Activated CD4-positive, alpha-beta T cell treated with anti-CD3 and anti-CD28 coated beads, Interleukin-2, Interleukin-4, amounts not matched to agents 100 ng/mL and 50 ng/mL, durations not matched to agents 16 hours and 8 hours (primary cell): ENCODE results near the gene DTX2.
"Not testable (repeated sequence)": the region's sequence is repeated elsewhere in the genome, so short reads cannot be mapped to it uniquely, and the experiment has no call there.

Experiments
- DNase-seq: peaks from one replicate; pipeline ENCODE4 v3.0.0-alpha.2; 2020; ENCODE audit warnings: low spot score

The DTX2 gene

DNA sequence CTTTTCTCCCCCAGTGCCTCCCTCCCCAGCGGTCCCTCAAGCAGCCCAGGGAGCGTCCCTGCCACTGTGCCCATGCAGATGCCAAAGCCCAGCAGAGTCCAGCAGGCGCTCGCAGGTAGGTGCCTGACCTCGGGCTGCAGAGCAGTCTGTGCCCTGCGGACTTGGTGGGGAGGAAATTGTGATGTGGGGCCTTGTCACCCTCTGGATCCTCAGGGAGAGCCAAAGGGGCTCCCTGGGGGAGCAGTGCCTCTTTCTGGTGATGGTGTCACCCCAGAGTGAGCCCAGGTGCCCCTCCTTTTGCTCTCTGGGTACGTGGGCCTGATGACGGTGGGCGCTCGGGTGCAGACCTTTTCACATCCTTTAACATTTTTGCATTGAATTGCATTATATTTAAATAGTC lies 30.6 kb downstream of the DTX2 start:
- DNase-seq = not testable (repeated sequence)

DNA sequence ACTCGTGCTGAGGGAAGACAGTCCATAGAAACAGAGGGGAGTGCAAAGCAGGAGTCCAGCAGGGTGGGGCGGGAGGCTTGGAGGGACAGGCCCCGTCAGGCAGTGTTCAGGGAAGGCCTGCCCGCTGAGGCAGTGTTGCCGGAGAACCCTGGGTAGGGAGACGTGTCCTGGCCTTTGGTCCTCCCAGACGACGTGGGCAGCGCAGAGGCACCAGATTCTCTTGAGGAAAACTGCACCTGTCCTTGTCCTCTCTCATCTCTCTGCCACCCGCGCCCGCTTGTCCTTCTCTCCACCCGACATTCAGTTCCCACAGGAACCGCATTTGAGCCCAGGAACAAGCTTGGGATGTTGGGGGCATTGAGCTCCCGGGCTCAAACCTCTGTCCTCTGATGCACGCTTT lies 34.2 kb downstream of the DTX2 start:
- not testable (repeated sequence) for DNase-seq

DNA sequence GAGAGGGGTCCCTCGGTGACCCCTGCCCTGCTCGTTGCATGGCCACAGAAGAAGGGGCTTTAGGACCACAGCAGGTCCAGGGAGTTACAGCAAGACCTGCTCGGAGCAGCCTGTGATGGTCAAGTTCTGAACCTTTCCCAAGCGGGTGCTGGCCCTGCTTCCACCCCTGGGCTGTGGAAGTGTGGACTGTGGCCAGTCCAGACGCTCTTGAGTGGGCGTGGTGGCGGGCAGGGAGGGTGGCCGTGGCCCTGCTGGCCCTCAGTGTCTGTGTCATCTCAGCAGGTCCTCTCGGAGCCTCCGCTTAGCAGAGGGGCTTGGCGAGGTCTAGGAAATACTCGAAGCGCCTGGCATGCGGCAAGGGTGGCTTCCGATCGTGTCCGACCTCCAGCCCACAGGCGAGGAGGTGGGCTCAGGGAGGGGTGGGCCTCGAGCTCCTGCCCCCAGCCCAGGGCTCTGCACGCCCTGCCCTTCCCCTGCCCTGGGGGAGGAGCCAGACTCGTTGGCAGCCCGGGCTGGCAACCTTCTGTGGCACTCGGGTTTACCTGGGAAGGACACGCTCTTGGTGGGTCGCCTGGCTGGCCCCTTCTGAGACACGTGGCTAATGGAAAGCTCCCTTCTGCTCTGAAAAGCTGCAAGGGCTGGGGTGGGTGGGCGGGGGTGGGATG lies 36.5 kb downstream of the DTX2 start:
- DNase-seq = not testable (repeated sequence)

DNA sequence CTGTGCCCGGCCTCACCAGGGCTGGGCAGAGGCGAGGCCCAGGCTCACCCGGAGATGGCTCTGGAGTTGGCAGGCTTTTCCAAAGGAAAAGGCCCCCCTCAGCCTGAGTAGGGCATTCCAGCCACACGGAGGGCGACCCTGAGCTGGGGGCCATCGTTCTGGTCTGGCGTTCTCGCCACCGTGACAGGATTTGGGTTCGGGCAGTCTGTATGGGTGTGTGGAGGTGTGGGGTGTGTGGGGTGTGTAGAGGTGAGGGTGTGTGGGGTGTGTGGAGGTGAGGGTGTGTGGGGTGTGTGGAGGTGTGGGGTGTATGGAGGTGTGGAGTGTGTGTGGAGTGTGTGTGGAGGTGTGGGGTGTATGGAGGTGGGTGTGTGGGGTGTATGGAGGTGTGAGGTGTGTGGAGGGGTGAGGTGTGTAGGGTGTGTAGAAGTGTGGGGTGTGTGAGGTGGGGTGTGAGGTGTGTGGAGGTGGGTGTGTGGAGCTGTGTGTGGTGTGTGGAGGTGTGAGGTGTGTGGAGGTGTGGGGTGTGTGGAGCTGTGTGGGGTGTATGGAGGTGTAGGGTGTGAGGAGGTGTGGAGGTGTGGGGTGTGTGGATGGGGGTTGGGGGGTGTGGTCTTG lies 37.2 kb downstream of the DTX2 start:
- not testable (repeated sequence) for DNase-seq

DNA sequence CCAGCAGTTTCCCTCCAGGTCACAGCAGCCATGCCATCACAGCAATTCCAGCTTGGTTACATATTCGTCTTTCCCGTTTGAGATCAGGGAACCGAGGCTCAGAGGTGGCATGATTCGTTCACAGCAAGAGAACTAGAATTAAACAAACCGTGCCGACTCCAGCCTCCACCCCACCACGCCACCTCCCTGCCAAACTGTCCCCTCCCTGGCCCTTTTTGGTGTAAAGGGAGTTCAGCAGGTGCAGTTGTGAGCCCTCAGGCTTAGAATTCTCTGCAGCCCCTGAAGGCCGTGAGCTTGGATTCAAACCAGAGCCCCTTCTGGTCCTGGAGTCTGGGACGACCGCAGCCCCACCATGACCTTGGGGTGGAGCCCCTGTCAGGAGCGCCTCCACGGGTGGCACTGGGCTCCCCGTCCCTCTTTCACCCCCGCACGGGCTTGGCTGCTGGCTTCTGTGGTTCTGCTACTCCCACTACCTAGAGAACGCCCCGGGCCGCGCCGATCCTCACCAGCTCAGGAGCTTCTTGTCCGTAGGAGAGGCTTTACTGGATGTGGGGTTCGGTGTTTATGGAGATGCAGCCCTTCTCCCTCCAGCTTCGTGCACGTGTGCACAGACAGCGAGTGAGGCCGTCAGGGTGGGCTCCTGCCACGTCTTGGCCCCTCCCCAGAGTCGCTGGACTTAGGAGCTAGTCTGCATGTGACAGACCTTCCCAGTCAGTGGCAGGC lies 37.9 kb downstream of the DTX2 start:
- DNase-seq = not testable (repeated sequence)

DNA sequence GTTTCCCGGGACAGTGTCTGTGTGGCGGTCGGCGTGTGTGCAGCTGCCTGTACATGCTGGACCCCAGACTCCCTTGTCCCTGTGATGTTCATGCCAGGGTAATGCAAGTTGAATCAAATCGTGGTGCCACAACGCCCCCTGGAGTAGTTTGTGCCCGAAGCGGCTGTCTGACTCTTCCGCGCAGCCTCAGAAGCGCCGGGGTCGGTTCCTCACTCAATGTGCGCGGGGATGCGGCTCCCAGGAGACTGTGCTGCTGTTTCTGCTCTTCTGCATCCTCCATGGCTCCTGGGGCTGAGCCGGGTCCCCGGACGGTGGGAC lies 38.4 kb downstream of the DTX2 start:
- not testable (repeated sequence) for DNase-seq

DNA sequence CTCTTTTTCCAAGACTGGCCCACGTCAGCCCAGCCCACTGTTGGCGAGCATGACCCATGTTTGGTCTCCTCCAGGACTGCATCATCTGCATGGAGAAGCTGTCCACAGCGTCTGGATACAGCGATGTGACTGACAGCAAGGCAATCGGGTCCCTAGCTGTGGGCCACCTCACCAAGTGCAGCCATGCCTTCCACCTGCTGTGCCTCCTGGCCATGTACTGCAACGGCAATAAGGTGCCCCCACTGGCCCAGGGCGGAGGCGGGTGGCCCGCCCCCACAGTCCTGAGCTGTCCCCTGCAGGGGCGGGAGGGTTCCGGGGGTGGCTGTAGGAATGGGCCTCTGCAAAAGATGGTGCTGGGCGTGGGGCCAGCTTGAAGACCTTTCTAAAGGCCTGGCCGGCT lies 40.7 kb downstream of the DTX2 start:
- DNase-seq = not testable (repeated sequence)

DNA sequence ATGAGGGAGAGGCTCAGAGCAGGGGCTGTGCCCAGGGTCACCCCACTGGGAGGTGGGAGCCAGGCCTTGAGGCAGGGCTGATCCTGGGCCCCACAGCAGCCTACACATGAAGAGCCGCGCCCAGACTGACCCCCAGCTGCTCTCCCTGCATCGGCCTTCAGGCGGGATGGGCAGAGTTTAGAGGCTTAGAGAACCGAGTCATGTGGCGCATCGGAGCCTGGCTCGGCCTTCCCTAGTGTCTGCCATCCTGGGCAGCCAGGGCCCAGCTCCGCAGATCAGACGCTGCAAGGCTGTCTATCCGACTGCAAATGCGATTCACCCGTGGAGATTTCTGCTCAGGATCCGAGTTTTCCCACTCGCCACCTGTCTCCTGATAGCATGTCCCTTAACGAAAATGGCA lies 41.3 kb downstream of the DTX2 start:
- DNase-seq = not testable (repeated sequence)

DNA sequence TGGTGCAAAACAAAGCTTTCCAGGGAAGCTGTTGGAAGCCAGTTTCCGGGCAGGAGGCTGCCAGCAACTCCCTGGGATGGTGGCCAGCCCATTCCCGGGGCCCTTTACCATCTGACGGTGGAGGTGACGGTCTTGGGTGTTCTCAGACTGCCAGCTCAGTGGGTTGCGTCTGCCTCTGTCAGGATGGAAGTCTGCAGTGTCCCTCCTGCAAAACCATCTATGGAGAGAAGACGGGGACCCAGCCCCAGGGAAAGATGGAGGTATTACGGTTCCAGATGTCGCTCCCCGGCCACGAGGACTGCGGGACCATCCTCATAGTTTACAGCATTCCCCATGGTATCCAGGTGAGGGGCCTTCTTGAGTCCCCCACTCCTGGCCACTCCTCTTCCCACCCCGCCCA lies 41.7 kb downstream of the DTX2 start:
- not testable (repeated sequence) for DNase-seq

DNA sequence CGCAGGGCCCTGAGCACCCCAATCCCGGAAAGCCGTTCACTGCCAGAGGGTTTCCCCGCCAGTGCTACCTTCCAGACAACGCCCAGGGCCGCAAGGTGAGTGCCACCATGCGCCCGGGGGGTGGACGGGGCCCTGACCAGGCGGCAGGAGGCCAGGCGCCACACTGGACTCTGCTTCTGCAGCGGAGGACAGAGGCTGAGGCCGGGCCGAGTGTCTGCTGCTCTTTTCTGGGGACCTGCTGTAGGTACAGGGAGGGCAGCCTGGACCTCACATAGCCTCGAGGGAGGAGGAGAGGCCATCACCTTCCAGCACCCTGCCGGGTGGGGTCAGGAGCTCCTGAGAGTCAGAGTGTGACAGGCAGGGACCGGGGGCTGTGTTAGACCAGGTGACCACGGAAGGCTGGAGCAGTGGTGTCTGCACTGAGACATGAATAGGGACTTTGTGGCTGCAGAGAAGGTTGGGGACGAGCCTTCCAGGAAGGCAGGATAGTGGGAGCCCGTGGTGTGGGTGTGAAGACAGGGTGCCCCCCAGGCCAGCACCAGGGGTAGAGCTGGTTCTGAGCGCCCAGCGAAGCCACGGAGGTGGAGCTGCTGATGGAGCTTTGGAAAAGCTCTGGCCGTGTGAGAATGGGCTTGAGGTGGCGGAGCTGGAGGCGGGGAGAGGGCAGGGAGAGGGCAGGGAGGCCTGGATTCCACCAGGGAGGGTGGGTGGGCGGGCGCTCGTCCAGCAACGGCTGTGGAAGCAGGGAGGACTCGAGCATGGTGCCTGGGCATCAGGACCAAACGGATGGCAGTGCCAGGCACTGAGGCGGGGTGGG lies 43.0 kb downstream of the DTX2 start:
- not testable (repeated sequence) for DNase-seq

DNA sequence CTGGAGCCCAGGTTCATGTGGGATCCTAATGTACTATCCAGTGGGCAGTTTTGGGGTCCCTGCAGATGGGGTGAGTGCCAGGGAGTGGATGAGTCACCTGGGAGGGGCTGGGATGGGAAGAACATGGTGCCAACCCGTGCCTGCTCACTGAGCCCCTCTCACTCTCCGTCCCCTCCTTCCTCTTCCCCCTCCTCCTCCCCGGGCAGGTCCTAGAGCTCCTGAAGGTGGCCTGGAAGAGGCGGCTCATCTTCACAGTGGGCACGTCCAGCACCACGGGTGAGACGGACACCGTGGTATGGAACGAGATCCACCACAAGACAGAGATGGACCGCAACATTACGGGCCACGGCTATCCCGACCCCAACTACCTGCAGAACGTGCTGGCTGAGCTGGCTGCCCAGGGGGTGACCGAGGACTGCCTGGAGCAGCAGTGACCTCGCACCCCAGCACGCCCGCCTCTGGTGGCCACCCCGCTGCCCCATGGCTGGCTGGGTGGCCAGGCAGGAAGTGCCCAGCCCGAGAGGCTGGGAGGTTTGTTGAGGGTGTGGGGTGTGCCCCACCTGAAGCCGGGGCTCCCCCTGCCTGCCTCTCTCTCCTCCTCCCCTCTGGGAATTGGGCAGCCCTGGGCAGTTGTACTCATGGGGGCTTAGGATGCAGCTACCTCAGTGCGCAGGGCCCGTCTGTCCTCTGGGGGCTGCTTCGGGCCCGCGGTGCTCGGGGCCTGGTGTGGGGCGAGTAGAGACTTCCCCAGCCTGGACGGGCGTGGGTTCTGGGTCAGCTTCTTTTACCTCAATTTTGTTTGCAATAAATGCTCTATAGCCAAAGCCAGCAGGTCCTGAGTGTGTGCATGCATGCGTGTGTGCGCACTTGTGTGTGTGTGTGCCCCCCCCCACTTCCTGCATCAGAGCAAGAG lies 43.9 kb downstream of the DTX2 start:
- no peak for DNase-seq

DNA sequence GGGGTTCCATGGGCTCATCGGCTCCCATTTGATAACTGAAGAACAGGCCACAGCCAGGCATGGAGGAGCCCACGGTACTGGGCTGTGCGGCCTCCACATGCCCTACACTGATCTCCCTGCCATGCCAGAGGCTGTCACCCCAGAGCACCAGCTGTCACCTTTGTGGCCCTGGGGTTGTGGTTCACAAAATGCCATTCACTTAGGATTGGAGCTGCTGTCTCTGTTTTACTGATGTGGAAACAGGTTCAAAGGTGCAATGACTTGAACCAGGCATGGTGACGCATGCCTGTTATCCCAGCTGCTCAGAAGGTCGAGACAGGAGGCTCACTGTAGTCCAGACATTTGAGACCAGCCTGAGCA lies 44.6 kb downstream of the DTX2 start:
- no peak for DNase-seq

DNA sequence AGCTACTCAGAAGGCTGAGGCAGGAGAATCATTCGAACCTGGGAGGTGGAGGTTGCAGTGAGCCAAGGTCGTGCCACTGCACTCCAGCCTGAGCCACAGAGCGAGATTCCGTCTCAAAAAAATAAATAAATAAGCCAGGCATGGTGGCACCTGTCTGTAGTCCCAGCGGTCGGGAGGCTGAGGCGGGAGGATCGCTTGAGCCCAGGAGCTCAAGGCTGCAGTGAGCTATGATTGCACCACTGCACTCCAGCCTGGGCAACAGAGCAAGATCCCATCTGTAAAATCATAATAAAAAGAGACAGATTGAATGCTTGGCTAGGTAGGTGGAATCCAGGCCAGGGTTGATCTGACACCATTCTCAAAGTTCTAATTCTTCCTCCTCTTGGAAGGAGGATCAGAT lies 45.1 kb downstream of the DTX2 start:
- DNase-seq = not testable (repeated sequence)

DNA sequence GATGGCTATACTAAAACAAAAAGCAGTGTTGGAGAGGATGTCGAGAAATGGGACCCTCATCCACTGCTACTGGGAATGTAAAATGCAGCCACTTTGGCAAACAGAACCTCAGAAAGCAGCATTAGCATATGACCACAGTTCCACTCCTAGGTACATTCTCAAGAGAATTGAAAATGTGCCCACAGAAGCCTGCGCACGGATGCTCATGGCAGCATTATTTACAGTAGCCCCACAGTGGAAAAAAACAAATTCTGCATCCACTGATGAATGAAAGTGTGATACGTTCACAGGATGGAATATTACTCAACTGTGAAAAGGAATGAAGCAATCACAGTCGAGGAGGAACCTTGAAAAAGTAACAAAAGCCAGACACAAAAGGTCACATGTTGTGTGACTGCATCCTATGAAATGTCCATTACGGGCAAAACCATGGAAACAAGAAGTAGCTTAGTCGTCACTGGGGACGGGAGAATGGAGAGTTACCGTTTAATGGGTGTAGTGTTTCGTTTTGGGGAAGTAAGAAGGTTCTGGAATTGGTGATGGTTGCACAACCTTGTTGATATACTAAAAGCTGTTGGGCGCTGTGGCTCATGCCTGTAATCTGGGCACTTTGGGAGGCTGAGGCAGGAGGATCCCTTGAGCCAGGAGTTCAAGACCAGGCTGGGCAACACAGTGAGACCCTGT lies 46.4 kb downstream of the DTX2 start:
- DNase-seq = no peak

DNA sequence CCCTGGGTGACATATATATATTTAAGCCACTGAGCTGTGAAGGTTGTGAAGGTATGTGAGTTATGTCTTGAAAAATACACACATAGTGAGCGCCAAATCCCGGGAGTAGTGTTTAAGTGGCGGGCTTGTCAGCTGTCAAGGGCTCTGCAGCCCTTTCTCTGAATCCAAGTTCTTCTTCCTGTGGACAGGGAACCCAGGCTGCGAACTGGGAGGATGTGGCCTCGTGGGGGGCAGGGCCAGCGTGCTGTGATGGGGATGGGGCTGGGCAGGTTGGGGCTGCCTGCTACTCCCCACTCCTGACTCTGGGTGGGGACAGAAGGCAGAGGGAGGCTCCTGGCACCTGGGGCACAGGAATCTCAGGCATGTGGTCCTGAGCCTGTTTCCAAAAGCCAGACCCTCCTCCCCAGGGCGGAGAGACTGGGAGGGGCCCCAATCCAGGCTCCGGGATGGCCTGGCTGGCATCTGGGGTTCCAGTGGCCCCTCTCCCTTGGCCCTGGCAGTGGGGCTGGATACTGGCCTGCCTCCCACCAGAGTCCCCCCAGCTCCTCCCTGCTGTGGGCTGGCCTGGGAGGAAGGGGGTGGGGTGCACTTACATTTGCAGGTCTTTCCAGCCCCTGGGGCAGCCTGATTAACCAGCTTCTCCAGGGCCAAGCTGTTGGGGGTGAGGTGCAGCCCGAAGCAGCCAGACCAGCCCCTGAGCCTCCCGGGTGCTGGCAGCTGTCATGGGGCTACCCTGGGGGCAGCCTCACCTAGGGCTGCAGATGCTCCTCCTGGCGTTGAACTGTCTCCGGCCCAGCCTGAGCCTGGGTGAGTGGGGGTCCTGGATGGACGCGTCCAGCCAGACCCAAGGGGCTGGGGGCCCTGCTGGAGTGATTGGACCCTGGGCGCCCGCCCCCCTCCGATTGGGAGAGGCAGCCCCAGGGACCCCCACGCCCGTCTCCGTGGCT lies 48.7 kb downstream of the DTX2 start, which contains the start of gene UPK3B:
UPK3B (plus strand) TSS at position 622 of the 947 bp plus-strand sequence; CDS start at position 723, 101 bp downstream.
- no peak for DNase-seq

DNA sequence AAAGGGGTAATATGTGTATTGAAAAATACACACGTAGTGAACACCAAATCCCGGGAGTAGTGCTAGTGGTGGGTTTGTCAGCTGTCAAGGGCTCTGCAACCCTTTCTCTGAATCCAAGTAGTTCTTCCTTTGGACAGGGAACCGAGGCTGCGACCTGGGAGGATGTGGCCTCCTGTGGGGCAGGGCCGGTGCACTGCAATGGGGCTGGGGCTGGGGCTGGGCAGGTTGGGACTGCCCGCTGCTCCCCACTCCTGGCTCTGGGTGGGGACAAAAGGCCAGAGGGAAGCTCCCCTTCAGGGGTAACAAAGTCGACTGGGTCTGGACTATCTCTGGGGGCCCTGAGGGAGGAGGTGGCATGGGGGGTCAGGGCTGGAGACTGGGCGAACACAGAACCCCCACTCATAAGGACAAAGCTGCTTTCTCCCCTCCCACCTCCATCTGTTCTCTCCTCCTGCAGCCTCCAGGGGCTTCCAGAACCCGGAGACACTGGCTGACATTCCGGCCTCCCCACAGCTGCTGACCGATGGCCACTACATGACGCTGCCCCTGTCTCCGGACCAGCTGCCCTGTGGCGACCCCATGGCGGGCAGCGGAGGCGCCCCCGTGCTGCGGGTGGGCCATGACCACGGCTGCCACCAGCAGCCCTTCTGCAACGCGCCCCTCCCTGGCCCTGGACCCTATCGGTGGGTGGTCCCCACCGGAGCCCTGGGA lies 49.8 kb downstream of the DTX2 start:
- not testable (repeated sequence) for DNase-seq

DNA sequence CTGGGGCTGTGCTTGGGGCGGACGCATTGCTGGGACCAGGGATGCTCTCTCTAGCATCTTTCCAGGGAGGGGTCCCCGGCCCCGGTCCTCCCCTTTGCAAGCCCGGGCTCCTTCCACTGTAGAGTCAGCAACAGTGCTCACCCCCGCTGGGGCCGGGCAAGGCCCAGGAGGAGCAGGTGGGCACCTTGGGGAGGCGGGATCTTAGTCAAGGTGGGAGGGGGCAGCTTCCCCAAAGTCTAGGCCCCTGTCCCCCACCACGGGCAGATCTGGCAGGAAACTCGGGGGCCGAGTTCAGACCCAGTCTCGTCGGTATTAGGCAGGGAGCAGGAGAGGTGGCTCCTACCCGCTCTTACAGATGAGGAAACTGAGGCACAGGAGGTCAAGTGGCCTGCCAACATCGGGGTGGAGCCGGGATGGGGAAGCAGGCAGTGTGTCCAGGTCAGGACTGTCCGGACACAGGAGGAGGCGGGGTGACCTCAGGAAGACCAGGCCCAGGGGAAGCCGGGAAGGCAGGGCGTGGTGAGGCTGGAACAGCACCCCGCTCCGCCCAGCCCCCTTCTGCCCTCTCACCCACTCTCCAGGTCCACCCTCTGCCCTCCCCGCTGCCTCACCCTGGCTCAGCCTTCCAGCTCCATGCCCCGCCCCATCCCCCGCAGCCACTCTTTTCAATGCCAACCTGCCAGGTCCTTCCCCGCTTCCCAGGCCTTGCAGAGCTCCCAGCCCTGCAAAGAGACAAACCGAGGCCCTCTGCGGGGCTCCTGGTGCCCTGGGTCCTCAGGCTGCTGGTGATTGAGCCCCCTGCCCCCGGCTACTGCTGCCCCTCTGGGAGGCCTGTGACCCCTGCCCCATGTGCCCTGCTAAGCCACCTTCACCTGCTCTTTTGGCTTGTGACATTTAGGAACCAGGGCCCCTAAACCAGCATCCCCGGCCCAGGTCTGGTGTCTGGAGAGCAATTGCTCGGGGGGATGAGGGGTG lies 50.7 kb downstream of the DTX2 start:
- DNase-seq = not testable (repeated sequence)
